ENCODE results near the gene SORCS2. TPM values are rescaled to one million over a fixed set of nuclear protein-coding genes. Genes with fewer than 3 reads are reported as not detected.

Gene SORCS2
- total RNA-seq, 1 donor, result 0.27 TPM

- no peak for DNase-seq (ENCODE audit: low read depth)
- no peak overlapping the region for H3K4me3 ChIP-seq (ENCODE audit: low read depth, low read length)
- no peak for TF ChIP-seq CTCF (IDR thresholded peaks at IDR 0.05; ENCODE audit: insufficient read depth, low read length)
Measured at GRCh38 chr4:7472442-7473013, 280.2 kb downstream of the SORCS2 start.

GRCh38 chr4:7473081-7473480, 280.7 kb downstream of the SORCS2 start:
- H3K4me3 ChIP-seq (ENCODE audit: low read depth, low read length), result no peak overlapping the region
- DNase-seq (ENCODE audit: low read depth), result no peak
- TF ChIP-seq CTCF (IDR thresholded peaks at IDR 0.05; ENCODE audit: insufficient read depth, low read length), result no peak

GRCh38 chr4:7474320-7474719, 282.0 kb downstream of the SORCS2 start:
- H3K4me3 ChIP-seq (ENCODE audit: low read depth, low read length), result no peak overlapping the region
- no peak for DNase-seq (ENCODE audit: low read depth)
- no peak for TF ChIP-seq CTCF (IDR thresholded peaks at IDR 0.05; ENCODE audit: insufficient read depth, low read length)

GRCh38 chr4:7475207-7475606, 282.9 kb downstream of the SORCS2 start:
- TF ChIP-seq CTCF (IDR thresholded peaks at IDR 0.05; ENCODE audit: insufficient read depth, low read length), result no peak
- no peak overlapping the region for H3K4me3 ChIP-seq (ENCODE audit: low read depth, low read length)
- DNase-seq (ENCODE audit: low read depth), result no peak

GRCh38 chr4:7476820-7477219, 284.5 kb downstream of the SORCS2 start:
- no peak for DNase-seq (ENCODE audit: low read depth)
- H3K4me3 ChIP-seq (ENCODE audit: low read depth, low read length), result no peak overlapping the region
- no peak for TF ChIP-seq CTCF (IDR thresholded peaks at IDR 0.05; ENCODE audit: insufficient read depth, low read length)

- DNase-seq (ENCODE audit: low read depth), result no peak
- no peak overlapping the region for H3K4me3 ChIP-seq (ENCODE audit: low read depth, low read length)
- no peak for TF ChIP-seq CTCF (IDR thresholded peaks at IDR 0.05; ENCODE audit: insufficient read depth, low read length)
Measured at GRCh38 chr4:7477695-7478094, 285.4 kb downstream of the SORCS2 start.

GRCh38 chr4:7478665-7479064, 286.3 kb downstream of the SORCS2 start:
- TF ChIP-seq CTCF (IDR thresholded peaks at IDR 0.05; ENCODE audit: insufficient read depth, low read length), result no peak
- DNase-seq (ENCODE audit: low read depth), result no peak
- no peak overlapping the region for H3K4me3 ChIP-seq (ENCODE audit: low read depth, low read length)
